ENCODE results near the gene TMEM248.
"Not testable (repeated sequence)": the region's sequence is repeated elsewhere in the genome, so short reads cannot be mapped to it uniquely, and the experiment has no call there.

GRCh38 chr7:67000601-67001258 lies 79.7 kb downstream of the TMEM248 start:
- not testable (repeated sequence) for TF ChIP-seq CSRNP3 (CRISPR knock-in tag; IDR thresholded peaks at IDR 0.05); ZFP3 (CRISPR knock-in tag; IDR thresholded peaks at IDR 0.05); ARNTL (CRISPR knock-in tag; IDR thresholded peaks at IDR 0.05; ENCODE audit: borderline replicate concordance, low read depth); ZNF8 (CRISPR knock-in tag; IDR thresholded peaks at IDR 0.05); CSDC2 (CRISPR knock-in tag; IDR thresholded peaks at IDR 0.05); PATZ1 (CRISPR knock-in tag; IDR thresholded peaks at IDR 0.05; ENCODE audit: borderline replicate concordance); ZFP30 (CRISPR knock-in tag; IDR thresholded peaks at IDR 0.05)
